GM12892 (cell line): Measurements from ENCODE around the gene SORCS2.

Experiments
- DNase-seq: peaks from one replicate; pipeline ENCODE4 v3.0.0; 2011; ENCODE audit not compliant: insufficient read length
- FAIRE-seq: peaks from 2 replicates; lab custom pipeline; 2011; peaks lifted over from hg19 to GRCh38; lab: Jason Lieb, UNC
- POLR2A ChIP-seq: IDR thresholded peaks from 2 replicates; pipeline ENCODE4 v1.6.1; 2011; ENCODE audit warnings: low read depth, low read length, control low read depth
- POLR2AphosphoS5 ChIP-seq: IDR thresholded peaks from 2 replicates; pipeline ENCODE4 v1.6.1; 2011; ENCODE audit warnings: low read depth, low read length, control low read depth
- TAF1 ChIP-seq: IDR thresholded peaks from 2 replicates; pipeline ENCODE4 v1.6.1; 2011; ENCODE audit warnings: low read depth, mild to moderate bottlenecking, control low read depth, low read length, borderline replicate concordance

SORCS2 gene

DNA sequence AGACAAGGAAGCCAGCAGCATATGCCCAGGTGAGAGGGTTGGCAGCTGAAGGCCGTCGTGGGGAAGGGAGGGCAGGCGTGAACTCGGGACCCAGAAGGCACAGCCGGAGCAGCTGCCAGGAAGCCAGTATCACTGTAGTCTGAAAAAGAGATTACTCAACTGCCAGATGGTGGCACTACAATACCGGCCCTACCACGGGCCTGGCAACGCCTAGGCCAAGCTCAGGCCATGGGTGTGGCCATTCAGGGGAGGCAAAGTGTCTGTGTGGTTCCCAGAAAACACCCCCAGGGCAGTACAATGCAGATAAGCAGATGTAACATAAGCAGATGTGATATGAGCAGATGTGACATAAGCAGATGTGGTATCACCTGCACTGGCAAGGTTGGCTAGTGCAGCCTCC, 511.4 kb downstream of the SORCS2 start:
- no peak for FAIRE-seq
- TF ChIP-seq POLR2AphosphoS5 (no peak), TAF1 (no peak), POLR2A (no peak)
- no peak for DNase-seq

DNA sequence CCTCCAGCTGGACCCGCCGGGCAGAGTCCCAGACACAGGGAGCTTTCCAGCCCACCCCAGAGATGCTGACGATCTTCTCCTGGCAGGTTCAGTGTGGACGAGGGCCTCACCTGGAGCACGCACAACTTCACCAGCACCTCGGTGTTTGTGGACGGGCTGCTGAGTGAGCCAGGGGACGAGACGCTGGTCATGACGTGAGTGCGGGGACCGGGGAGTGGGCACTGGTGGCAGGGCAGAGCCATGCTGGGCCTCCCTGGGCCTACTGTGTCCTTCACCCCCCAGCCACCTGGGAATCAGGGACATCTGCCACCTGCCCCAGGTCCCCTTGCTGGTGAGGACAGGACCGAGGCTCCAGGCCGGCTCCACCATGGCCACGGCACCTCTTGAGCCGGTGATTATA, 511.8 kb downstream of the SORCS2 start:
- DNase-seq (no peak), FAIRE-seq (no peak)
- TF ChIP-seq POLR2A (no peak), POLR2AphosphoS5 (no peak), TAF1 (no peak)

DNA sequence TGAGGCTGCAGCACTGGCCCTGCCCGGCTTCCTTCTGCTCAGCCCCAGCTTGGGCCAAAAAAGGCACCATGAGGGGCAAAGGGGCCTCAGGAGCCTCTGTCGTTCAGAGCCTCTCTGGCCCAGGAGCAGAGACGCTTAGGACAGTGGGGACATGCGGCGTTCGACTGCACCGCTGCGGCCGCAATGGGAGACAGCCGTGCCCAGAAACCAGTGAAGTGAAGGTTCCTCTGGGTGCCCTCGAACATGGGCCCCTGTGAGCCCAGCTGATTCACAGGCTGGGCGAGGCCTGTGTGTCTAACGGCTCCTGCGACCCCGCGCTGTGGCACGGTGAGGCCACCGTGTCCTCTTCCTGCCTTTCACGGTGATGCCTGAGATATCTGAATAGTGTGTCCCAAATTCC, 512.3 kb downstream of the SORCS2 start:
- no peak for DNase-seq
- no peak for TF ChIP-seq POLR2A
- TF ChIP-seq TAF1 = no peak
- TF ChIP-seq POLR2AphosphoS5 = no peak
- FAIRE-seq = no peak

DNA sequence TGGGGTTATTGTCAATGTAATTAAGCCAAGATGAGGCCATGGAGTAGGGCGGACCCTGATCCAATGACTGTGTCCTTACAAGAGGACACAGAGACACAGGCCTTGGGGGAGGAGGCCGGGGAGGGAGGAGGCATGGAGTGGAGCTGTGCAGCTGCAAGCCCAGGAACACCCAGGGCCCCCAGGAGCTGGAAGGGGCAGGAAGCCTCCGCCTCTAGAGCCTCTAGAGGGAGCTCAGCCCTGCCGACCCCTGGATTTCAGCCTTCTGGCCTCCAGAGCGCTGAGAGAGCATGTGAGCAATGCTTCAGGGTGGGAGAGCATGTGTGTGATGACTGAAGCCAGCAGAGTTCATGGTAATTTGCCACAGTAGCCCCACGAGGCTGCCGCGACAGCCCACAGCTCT, 512.7 kb downstream of the SORCS2 start:
- FAIRE-seq = no peak
- TF ChIP-seq POLR2A (no peak), TAF1 (no peak), POLR2AphosphoS5 (no peak)
- no peak for DNase-seq

DNA sequence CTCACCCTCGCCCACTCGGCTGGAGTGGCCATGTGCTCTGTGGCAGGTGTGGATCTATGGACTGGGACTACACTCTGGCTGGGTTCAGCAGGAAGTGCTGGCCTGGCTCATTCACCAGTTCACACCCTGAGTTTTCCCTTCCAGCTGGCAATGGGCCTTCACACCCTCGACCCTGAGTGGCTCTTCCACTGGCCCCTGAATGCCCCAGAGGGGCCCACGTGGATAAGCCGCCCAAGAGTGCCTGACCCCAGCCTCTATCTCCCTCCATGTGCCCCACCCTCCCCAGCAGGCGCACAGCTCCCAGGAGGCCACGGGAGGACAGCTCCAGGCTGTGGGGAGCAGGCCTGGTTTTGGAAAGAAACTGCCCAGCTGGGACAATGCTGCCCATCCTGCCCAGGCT, 513.3 kb downstream of the SORCS2 start:
- TF ChIP-seq TAF1 (no peak), POLR2A (no peak), POLR2AphosphoS5 (no peak)
- DNase-seq (no peak), FAIRE-seq (no peak)

DNA sequence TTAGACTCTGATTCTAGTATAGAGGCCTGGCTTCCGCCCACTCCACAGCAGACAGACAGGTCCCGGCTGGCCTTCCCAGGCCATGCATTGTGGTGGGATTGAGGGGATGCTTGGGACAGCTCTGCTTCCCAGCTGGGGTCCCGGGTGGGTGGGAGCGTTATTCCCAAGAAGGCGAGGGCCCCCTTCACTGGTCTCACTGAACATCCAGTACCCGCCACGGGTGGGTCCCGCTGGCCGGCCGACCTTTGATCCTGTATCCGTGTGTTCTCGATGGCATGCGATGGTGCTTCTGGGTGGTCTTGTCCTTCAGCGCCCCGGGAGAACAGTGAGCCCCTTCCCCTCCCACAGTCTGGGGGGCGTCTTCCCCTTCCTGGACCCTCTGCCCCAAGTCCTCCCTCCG, 515.9 kb downstream of the SORCS2 start:
- TF ChIP-seq POLR2AphosphoS5 = no peak
- TF ChIP-seq POLR2A = no peak
- TF ChIP-seq TAF1 = no peak
- FAIRE-seq (no peak), DNase-seq (no peak)

DNA sequence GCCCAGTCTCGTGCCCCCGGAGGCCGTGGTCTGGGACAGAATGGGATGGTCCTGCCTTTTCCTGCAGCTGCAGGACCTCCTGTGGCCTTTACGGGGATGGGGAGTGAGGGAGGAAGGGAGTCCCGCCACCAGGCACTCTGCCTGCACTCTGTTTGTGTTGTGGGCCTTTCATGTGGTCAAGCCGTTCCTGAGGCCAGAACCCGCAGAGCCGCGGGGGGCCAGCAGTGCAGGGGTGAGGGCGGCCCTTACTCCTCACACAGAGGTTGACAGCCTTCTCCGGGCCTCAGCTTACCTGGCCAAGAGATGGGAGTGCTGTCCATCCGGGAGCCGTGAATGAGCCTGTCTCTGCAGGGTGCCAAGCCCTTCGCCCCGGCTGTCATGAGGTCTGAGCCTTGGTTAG, 516.6 kb downstream of the SORCS2 start:
- no peak for FAIRE-seq
- no peak for TF ChIP-seq POLR2AphosphoS5
- no peak for TF ChIP-seq POLR2A
- no peak for TF ChIP-seq TAF1
- no peak for DNase-seq

DNA sequence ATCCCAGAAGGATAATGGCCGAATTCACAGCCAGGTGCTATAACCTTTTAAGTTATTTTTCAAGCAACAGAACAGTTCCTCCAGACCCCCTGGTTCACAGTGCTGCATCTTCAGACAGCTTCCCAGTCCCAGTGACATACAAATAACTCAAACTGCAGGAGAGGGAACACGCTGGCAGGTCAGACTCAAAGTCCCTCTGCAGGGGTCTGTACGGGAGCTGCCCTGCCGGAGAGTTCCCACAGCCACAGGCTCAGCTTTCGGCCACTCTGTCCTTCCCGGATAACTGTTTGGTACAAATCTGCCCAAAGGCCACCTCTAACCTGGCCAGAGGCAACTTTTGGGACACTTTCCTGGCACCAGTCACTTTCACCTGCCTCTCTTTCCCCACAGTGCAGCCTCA, 517.1 kb downstream of the SORCS2 start:
- FAIRE-seq (no peak), DNase-seq (no peak)
- TF ChIP-seq TAF1 (no peak), POLR2A (no peak), POLR2AphosphoS5 (no peak)

DNA sequence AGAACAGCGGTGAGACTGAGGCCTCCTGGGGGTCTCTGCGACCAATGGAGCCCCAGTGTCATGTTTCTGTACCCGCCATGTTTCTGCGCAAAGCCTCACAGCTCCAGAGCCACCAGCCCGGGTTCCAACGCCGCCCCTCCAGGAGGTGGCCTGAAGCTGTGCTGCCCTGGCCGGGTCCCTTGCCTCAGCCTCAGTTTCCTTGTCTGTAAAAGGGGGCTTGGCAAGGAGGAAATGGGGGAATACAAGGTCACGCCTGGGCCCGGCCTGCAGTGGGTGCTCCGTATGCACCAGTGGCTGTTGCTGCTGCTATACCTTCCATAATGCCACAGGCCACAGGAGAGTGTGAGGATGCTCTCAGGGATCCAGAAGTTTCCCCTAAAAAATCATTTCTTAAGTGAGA, 517.8 kb downstream of the SORCS2 start:
- DNase-seq = no peak
- TF ChIP-seq POLR2AphosphoS5 = no peak
- no peak for TF ChIP-seq TAF1
- no peak for TF ChIP-seq POLR2A
- no peak for FAIRE-seq

DNA sequence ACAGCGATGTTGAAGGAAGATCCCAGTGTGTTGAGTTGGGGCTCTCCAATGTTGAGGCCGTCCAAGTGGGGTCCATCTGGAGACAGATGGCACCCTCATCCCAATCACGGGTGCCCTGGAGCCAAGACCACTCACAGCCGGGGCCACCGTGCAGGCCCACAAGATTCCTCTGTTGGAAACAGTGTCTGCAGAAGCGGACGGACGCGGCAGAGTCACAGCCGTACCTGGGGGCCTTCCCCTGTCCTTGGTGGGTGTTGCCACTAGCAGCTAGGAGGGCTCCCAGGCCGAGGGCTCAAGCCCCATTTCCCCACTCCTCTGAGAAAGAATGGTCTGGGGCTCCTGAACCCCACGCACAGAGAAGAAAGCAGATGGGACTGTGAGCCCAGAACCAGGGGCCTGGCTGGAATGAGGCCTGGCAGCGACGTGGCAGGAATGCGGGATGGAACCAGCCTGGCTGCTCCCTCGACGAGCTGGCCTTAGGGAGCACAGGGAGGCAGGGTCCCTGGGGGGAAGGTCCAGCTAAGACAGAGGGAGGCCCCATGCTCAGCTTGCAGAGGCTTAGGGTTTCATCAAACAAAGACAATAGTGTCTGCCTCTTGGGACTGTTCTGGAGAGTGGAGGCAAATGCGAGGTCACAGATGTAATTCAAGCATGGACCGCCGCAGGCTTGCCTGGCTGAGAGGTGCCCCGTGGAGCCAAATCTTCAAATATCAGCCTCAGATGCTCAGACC, 518.4 kb downstream of the SORCS2 start:
- FAIRE-seq (no peak), DNase-seq (no peak)
- TF ChIP-seq TAF1 (no peak), POLR2AphosphoS5 (no peak), POLR2A (no peak)

DNA sequence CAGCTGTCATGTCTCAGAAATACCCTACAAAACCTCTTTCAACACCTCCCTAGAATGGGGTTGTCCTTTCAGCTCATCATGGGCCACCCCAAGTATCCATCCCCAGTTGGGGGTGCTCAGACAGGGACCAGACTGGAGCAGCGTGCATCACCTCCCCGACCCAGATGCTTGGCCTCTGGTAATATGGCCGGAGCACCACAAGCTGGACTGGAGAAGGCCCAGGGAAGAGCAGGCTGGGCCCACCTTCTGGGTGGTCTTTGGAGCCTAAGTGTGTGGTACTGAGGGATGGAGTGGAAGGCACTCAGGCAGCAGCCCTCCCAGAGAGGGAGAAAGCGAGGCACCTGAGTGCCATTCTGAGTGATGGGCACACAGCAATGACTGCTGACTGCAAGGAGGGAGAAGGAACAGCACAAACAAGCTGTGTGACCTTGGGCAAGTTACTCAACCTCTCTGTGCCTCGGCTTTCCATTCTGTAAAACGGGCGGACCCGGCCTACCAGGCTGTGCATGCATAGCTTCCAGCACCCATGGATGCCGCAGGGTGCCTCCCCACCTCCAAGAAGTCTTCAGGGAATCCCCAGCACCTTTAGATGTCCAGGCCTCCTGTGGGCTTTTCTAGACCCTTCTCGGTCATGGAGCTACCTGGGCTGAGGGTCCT, 519.1 kb downstream of the SORCS2 start:
- TF ChIP-seq TAF1 (no peak), POLR2AphosphoS5 (no peak), POLR2A (no peak)
- FAIRE-seq (no peak), DNase-seq (no peak)

DNA sequence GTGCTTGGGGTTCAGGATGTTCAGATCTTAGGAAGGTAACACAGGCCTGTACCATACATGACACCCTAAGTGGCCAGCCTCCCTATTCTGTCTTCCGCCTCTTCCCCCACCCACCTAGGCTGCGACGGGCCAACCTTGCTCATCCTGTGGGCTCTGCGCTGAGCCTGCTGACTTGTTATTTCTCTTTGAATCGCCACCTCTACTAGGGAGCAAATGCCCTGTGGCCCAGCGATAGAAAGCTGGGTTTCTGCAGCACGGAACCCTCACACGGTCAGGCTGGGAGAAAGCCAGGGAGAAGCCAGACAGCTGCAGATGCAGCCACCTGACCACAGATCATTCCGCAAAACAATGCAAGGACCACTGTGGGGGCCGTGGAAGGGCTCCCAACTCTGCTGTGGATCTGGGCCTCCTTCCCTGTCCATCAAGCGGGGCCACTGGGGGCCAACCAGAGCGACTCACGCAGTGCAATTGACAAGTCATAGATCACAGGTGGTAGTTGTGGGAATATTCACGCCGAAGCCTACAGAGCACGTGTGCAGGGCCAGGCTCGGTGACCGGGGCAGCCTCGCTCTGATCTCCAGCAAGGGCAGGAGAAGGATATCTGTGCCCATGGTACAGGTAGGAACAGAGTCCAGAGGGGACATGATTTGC, 519.8 kb downstream of the SORCS2 start:
- TF ChIP-seq POLR2A (no peak), POLR2AphosphoS5 (no peak), TAF1 (no peak)
- DNase-seq = no peak
- no peak for FAIRE-seq
